ENCODE measurements around the gene USHBP1. TPM values are rescaled to one million over a fixed set of nuclear protein-coding genes. Genes with fewer than 3 reads are reported as not detected.

USHBP1 gene
- total RNA-seq, 3 donors from 2014 or later, result 0.52 to 2.6 (median 2.2) TPM

DNA sequence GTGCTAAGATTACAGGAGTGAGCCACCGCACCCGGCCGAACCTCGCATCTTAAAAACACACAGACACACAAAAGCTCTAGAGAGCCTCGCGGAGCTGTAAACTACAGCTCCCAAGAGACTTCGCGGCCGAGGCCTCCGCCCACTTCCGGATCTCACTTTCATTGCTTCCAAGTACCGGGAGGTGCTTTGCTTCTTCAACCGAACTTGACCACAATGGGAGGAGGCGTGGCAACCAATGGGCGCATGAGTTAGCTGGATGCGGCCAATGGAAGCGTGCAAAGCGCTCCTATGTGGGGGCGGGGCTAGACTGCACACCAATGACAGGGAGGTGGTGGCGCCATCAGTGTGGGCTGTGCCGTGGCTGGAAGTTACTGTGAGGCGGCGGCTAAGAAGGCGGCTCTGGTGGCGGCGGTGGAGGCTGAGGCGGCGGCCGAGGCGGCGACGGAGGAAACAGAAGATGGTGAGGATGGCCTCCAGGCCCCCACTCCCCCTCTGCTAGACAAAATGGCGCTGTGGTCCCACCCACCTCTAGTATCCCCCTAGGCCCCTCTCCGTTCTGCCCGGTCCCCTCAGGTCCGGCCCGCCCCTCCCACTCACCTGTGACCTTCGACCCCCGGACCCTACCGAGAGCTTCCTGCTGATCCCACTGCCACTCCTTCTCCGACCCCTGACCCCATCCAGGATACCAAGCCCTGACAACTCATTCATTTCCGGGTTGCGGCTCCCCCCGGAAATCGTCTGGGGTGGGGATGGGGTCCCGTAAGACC is 44.8 kb upstream of the USHBP1 start, which contains the start of gene DDA1:
Gene DDA1, plus strand, starts transcription at position 366 of the 767 bp plus-strand sequence. Its CDS starts 92 bp downstream, at position 458.
- TF ChIP-seq, protein P1, sequence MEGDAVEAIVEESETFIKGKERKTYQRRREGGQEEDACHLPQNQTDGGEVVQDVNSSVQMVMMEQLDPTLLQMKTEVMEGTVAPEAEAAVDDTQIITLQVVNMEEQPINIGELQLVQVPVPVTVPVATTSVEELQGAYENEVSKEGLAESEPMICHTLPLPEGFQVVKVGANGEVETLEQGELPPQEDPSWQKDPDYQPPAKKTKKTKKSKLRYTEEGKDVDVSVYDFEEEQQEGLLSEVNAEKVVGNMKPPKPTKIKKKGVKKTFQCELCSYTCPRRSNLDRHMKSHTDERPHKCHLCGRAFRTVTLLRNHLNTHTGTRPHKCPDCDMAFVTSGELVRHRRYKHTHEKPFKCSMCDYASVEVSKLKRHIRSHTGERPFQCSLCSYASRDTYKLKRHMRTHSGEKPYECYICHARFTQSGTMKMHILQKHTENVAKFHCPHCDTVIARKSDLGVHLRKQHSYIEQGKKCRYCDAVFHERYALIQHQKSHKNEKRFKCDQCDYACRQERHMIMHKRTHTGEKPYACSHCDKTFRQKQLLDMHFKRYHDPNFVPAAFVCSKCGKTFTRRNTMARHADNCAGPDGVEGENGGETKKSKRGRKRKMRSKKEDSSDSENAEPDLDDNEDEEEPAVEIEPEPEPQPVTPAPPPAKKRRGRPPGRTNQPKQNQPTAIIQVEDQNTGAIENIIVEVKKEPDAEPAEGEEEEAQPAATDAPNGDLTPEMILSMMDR (IDR thresholded peaks at IDR 0.05), result no peak
- no peaks in the 10 kb centered on the region for H3K9me3 ChIP-seq
- peak; percentile 82 for ATAC-seq
- peak; percentile 97 to 99 (median 99) for DNase-seq
- H3K36me3 ChIP-seq (ENCODE audit: low read depth), result no peaks in the 10 kb centered on the region
- intact Hi-C loops (cut with DNase I, micrococcal nuclease), result no loop called here
- H3K4me3 ChIP-seq, result peak within 1 kb of the TSS; percentile 54
- peaks cover 37% of the 10 kb centered on the region for H3K4me1 ChIP-seq (ENCODE audit: low read depth)

DNA sequence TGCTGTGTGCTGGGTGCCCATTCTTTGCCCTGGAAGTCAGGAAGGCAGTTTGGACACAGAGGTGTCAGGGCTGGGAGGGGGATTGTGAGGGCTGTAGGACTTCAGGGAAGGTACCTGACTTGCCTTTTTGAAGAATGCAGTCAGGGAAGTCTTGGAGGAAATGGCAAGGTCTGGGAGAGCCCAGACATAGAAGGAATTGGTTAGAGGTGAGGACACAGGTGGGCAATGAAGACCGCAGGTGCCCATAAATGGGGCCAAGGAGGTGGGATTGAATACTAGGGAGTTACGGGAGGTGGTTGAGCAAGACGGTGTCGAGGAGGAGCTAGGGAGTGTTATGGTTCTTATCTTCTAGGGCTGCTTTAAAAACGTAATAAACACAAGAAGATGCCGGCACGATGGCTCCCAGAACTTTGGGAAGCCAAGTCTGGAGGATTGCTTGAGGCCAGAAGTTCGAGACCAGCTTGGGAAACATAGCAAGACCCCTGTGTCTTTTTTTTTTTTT is 43.4 kb upstream of the USHBP1 start:
- peaks cover 37% of the 10 kb centered on the region for H3K4me1 ChIP-seq (ENCODE audit: low read depth)
- H3K9me3 ChIP-seq, result no peaks in the 10 kb centered on the region
- DNase-seq, result no peak
- H3K36me3 ChIP-seq (ENCODE audit: low read depth), result no peaks in the 10 kb centered on the region
- no peak overlapping the region for H3K4me3 ChIP-seq
- intact Hi-C loops (cut with DNase I, micrococcal nuclease), result no loop called here
- TF ChIP-seq, protein P1 (IDR thresholded peaks at IDR 0.05), result no peak
- ATAC-seq, result no peak

DNA sequence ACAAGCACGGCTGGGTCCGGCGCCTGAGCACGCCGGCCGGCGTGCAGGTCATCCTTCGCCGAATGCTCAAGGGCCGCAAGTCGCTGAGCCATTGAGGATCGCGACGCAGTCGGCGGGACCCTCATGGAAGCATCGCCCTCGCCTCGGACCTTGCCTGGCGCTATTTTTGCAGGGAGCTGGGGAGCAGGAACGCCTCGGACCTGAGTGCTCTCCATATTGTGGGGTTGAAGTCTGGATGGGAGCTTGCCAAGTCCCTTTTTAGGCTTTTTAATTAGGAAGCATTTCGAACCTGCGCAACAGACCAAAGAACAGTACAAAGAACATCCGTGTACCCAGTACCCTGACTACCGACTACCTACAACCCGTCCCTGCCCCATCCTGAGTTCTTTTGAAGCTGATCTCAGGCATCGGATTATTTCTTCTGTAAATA is 41.8 kb upstream of the USHBP1 start:
- Histone ChIP-seq H3K4me3 (peak overlapping the region; percentile 60), H3K4me1 (ENCODE audit: low read depth) (peaks cover 40% of the 10 kb centered on the region), H3K36me3 (ENCODE audit: low read depth) (no peaks in the 10 kb centered on the region), H3K9me3 (no peaks in the 10 kb centered on the region)
- intact Hi-C loops (cut with DNase I, micrococcal nuclease), result no loop called here
- TF ChIP-seq, protein P1 (IDR thresholded peaks at IDR 0.05), result no peak
- no peak for ATAC-seq
- DNase-seq, result peak in 2 of 3 donors; percentile 44 to 56

DNA sequence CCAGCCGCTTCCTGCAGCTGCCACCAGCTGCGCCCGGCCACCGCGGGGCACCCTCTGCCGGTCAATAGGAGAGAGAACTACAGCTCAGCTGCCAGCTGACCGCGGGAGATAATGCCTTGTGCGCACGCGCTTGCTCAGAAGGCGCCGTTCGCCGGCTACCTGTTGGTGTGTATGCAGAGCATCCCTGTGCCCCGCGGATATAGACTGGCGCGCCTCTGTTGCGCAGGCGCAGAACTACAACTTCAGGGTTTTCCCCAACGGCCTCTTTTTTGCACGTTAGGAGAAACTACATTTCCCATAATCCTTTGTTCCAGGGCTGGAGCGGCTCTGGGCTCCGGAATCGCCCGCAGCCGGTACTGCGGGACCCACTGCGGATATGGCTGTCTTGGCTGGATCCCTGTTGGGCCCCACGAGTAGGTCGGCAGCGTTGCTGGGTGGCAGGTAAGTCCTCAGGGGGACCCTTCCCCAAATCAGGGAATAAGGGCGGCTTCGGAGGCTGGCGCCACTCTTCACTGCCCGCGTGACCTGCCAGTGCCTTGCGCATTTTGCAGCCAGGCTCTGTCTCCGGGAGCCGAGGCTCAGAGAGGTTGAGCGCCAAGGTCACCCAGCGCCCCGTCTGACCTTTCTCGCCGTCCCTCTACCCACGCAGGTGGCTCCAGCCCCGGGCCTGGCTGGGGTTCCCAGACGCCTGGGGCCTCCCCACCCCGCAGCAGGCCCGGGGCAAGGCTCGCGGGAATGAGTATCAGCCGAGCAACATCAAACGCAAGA is 41.2 kb upstream of the USHBP1 start, which contains the start of gene MRPL34:
Gene MRPL34, plus strand, starts transcription at position 356 of the 768 bp plus-strand sequence. Its CDS starts 21 bp downstream, at position 377.
- Histone ChIP-seq H3K4me1 (ENCODE audit: low read depth) (peaks cover 35% of the 10 kb centered on the region), H3K36me3 (ENCODE audit: low read depth) (no peaks in the 10 kb centered on the region), H3K9me3 (no peaks in the 10 kb centered on the region), H3K4me3 (peak within 1 kb of the TSS; percentile 60)
- TF ChIP-seq, protein P1 (IDR thresholded peaks at IDR 0.05), result peak; percentile 80
- ATAC-seq (peak; percentile 80), DNase-seq (peak; percentile 98 to 99 (median 98))
- intact Hi-C loops (cut with DNase I, micrococcal nuclease), result no loop called here

DNA sequence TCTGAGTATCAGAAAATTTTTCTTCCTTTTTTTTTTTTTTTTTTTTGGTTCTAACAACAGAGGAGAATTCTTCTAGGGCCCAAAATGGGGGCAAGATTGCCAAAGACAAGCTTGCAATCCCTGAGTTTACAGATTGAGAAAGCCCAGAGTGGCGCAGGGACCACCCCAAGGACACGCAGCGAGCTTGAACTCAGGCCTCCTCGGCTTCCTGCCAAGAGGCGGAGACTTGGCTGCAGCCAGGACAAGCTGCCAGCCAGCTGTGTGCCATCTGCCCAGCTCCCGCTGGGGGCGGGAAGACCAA is 40.6 kb upstream of the USHBP1 start:
- no peak for DNase-seq
- no peak for ATAC-seq

More for the DNA sequence above, 40.6 kb upstream of the USHBP1 start:
- Histone ChIP-seq H3K36me3 (ENCODE audit: low read depth) (no peaks in the 10 kb centered on the region), H3K4me1 (ENCODE audit: low read depth) (peaks cover 30% of the 10 kb centered on the region), H3K9me3 (no peaks in the 10 kb centered on the region), H3K4me3 (peak overlapping the region; percentile 60)
- TF ChIP-seq, protein P1 (IDR thresholded peaks at IDR 0.05), result no peak
- intact Hi-C loops (cut with DNase I, micrococcal nuclease), result no loop called here
